GM23248 (cell line): ENCODE results near the gene UBE2D4. TPM values are rescaled to one million over a fixed set of nuclear protein-coding genes. Genes with fewer than 3 reads are reported as not detected.

Experiments used
- DNase-seq: peaks from one replicate; pipeline ENCODE4 v3.0.0-alpha.2; 2015
- H2AFZ ChIP-seq: fragments of 200-600 bp; sonication (generic); 2 replicates; pipeline ENCODE4 v1.6.1; 2016; ENCODE audit warnings: antibody characterized with exemption
- H3F3A ChIP-seq: fragments of 200-600 bp; sonication (generic); 2 replicates; pipeline ENCODE4 v1.6.1; 2016; ENCODE audit warnings: mild to moderate bottlenecking, antibody characterized with exemption, mixed run types; ENCODE audit not compliant: insufficient read depth
- H3K27ac ChIP-seq: fragments of 200-600 bp; sonication (generic); 2 replicates; pipeline ENCODE4 v1.5.1; 2016; ENCODE audit warnings: mild to moderate bottlenecking
- H3K27me3 ChIP-seq: fragments of 200-600 bp; sonication (generic); replicated peaks from 2 replicates; pipeline ENCODE4 v1.6.1; 2016; ENCODE audit warnings: mild to moderate bottlenecking; ENCODE audit not compliant: insufficient read depth
- H3K36me3 ChIP-seq: fragments of 200-600 bp; sonication (generic); 2 replicates; pipeline ENCODE4 v1.6.1; 2016; ENCODE audit warnings: low read depth, mild to moderate bottlenecking
- H3K4me1 ChIP-seq: fragments of 200-600 bp; sonication (generic); 2 replicates; pipeline ENCODE4 v1.6.1; 2016; ENCODE audit warnings: mild to moderate bottlenecking; ENCODE audit not compliant: insufficient read depth
- H3K4me2 ChIP-seq: fragments of 200-600 bp; sonication (generic); one replicate; pipeline ENCODE4 v1.6.1; 2016; ENCODE audit warnings: mild to moderate bottlenecking; ENCODE audit not compliant: unreplicated experiment
- H3K4me3 ChIP-seq: fragments of 200-600 bp; sonication (generic); 2 replicates; pipeline ENCODE4 v1.5.1; 2016; ENCODE audit warnings: mild to moderate bottlenecking
- H3K79me2 ChIP-seq: fragments of 200-600 bp; sonication (generic); 2 replicates; pipeline ENCODE4 v1.6.1; 2016; ENCODE audit warnings: mild to moderate bottlenecking; ENCODE audit not compliant: insufficient read depth
- H3K9ac ChIP-seq: fragments of 200-600 bp; sonication (generic); 2 replicates; pipeline ENCODE4 v1.6.1; 2016; ENCODE audit warnings: mild to moderate bottlenecking
- H3K9me2 ChIP-seq: fragments of 200-600 bp; sonication (generic); 2 replicates; pipeline ENCODE4 v1.6.1; 2016; ENCODE audit warnings: mixed run types, mild to moderate bottlenecking, moderate library complexity; ENCODE audit not compliant: insufficient read depth
- H3K9me3 ChIP-seq: fragments of 200-600 bp; sonication (generic); one replicate; pipeline ENCODE4 v1.6.1; 2017; ENCODE audit warnings: low read depth
- H4K20me1 ChIP-seq: fragments of 200-600 bp; sonication (generic); 2 replicates; pipeline ENCODE4 v1.6.0; 2016; ENCODE audit not compliant: insufficient read depth
- EZH2 ChIP-seq: fragments of 200-600 bp; sonication (generic); IDR thresholded peaks from 2 replicates; pipeline ENCODE4 v1.6.1; 2018; ENCODE audit warnings: antibody characterized with exemption, mild to moderate bottlenecking; ENCODE audit not compliant: insufficient read depth, poor library complexity, severe bottlenecking
- EZH2phosphoT487 ChIP-seq: fragments of 200-600 bp; sonication (generic); IDR thresholded peaks from 2 replicates; pipeline ENCODE4 v1.6.1; 2018; ENCODE audit warnings: antibody characterized with exemption, moderate library complexity, mild to moderate bottlenecking, low read depth; ENCODE audit not compliant: insufficient read depth
- WGBS, 2 experiments: methylation state at CpG; one replicate each; pipeline ENCODE4 v1.1.6; 2015 to 2017; ENCODE audit warnings: low lambda C conversion rate in 2 of 2, low coverage in 1 of 2; ENCODE audit errors: missing lambda C conversion rate in 2 of 2; 5-methylcytosine and 5-hydroxymethylcytosine counted together
- in situ Hi-C: fragments of 300-500 bp; cut with MboI; formaldehyde crosslinking; loops from 2 replicates; pipeline ENCODE4 v1.15.0; 2020
- polyA plus RNA-seq: library from polyadenylated mRNA; unstranded; fragments of >200 nt; fragmentation: Nextera tagmentation; extraction: Ambion mirVana; gene quantifications from 2 replicates; pipeline ENCODE4 v1.2.1, GENCODE V29; 2016
- total RNA-seq: library from RNA; depleted of rRNA; stranded (reverse); fragments of >200 nt; shearing (Covaris generic); gene quantifications from 2 replicates; pipeline ENCODE4 v1.2.3, GENCODE V29; 2014

The UBE2D4 gene
- total and polyA plus RNA-seq, 2 experiments from 2014 or later, result 20.5 to 21.7 TPM

DNA sequence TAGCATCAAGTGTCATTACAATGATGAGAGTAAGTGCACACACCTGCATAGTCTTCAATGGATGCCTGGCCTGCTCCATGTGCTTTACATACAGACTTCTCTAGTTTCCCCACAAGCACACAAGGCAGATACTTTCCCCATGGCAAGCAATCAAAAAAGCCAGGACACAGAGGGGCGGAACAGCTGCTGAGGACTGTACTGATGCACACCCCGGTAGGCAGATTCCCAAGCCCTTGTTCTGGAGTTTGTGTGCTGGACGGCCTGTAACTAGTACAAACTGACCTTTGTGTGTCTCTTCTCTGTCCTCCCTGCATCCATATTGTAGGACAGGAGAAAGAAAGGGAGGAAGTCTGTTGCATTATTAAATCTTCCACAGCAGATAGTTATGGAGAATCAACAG lies 25.8 kb downstream of the UBE2D4 start:
- DNase-seq, result no peak
- no peak overlapping the region for H2AFZ ChIP-seq
- H3K4me1 ChIP-seq, result no peaks in the 10 kb centered on the region
- H3K9me3 ChIP-seq, result no peaks in the 10 kb centered on the region
- H3K4me2 ChIP-seq, result no peak overlapping the region
- no peaks in the 10 kb centered on the region for H3F3A ChIP-seq
- no peaks in the 10 kb centered on the region for H3K27me3 ChIP-seq
- no peaks in the 10 kb centered on the region for H3K79me2 ChIP-seq
- in situ Hi-C loops, result no loop called here
- H4K20me1 ChIP-seq, result no peaks in the 10 kb centered on the region
- TF ChIP-seq EZH2, result no peak
- no peak for TF ChIP-seq EZH2phosphoT487
- H3K9ac ChIP-seq, result no peak overlapping the region
- no peak overlapping the region for H3K4me3 ChIP-seq
- WGBS, 2 experiments, result 86 to 91% methylated on average over 3 of the region's 3 CpGs
- no peak overlapping the region for H3K27ac ChIP-seq
- no peaks in the 10 kb centered on the region for H3K9me2 ChIP-seq
- no peaks in the 10 kb centered on the region; the same call in 1 of the 2 replicates for H3K36me3 ChIP-seq

- Histone ChIP-seq H3K9ac (no peak overlapping the region), H3K36me3 (no peaks in the 10 kb centered on the region; the same call in 1 of the 2 replicates), H2AFZ (no peak overlapping the region), H3K4me2 (no peak overlapping the region), H4K20me1 (no peaks in the 10 kb centered on the region), H3K4me1 (no peaks in the 10 kb centered on the region), H3K9me3 (no peaks in the 10 kb centered on the region), H3K27me3 (no peaks in the 10 kb centered on the region), H3K79me2 (no peaks in the 10 kb centered on the region), H3K9me2 (no peaks in the 10 kb centered on the region), H3F3A (no peaks in the 10 kb centered on the region), H3K4me3 (no peak overlapping the region), H3K27ac (no peak overlapping the region)
- no peak for TF ChIP-seq EZH2
- TF ChIP-seq EZH2phosphoT487, result no peak
- in situ Hi-C loops, result no loop called here
- WGBS, 2 experiments, result 91% methylated on average over 5 of the region's 5 CpGs
- DNase-seq, result no peak
Observed at GRCh38 chr7:43953071-43953470, 26.8 kb downstream of the UBE2D4 start.

DNA sequence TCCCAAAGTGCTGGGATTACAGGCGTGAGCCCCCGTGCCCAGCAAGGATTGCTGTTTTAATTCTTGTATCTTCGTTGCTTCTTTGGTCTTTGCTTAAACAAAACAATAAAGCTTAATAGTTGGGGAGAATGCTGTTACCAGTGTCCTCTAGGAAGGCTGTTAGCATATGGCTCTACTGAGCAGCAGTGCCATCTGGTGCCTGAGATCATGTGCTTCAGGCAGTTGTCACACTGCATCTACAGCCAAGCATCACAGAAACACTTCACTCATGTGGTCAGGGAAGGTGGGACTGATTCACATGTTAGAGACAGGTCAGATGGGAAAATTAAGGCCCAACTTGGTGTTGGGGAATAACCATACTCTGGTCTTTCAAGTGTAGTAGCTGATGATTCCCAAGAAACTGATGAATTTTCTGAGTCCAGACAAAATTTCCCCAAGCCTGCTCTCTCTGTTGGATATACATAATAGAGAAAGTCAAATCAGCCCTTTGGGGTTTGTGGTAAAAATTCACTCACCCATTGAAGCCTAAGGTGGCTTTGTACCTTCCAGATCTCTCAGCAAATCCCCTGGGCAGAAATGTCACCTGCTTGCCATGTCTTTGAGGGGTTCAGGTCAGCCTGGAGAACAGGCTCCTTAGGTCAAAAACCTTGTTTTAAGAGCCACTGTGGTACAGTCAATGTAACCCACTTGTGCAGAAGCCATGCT lies 28.4 kb downstream of the UBE2D4 start:
- Histone ChIP-seq H3K9me2 (no peaks in the 10 kb centered on the region), H2AFZ (no peak overlapping the region), H3K27ac (no peak overlapping the region), H3K4me2 (no peak overlapping the region), H3K79me2 (no peaks in the 10 kb centered on the region), H3K36me3 (no peaks in the 10 kb centered on the region), H3K27me3 (no peaks in the 10 kb centered on the region), H3K4me1 (no peaks in the 10 kb centered on the region), H3K4me3 (no peak overlapping the region), H3F3A (no peaks in the 10 kb centered on the region), H4K20me1 (no peaks in the 10 kb centered on the region), H3K9me3 (no peaks in the 10 kb centered on the region), H3K9ac (no peak overlapping the region)
- DNase-seq, result peak; percentile 77
- TF ChIP-seq EZH2, result no peak
- TF ChIP-seq EZH2phosphoT487, result no peak
- 29 to 32% methylated on average over 3 of the region's 3 CpGs for WGBS, 2 experiments
- in situ Hi-C loops, result no loop called here

DNA sequence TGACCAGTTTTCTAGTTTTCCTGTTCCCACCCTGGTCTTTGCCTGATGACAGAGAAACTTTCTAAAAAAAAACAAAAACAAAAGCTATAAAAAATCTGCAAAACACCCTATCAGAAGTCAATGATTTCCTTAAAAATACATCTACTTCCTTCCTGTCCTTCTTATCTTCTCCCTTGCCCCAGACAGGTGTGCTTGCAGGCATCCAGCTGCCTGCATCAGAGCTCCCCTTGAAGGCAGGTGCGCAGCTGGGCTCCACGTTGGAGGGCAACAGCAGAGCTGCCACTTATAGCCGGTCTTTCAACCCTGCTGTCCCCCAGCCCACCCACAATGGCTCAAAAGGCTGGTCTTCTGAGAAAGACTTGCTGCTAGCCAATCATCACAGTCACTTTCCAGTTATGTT lies 29.8 kb downstream of the UBE2D4 start:
- H3K79me2 ChIP-seq, result no peaks in the 10 kb centered on the region
- no peak overlapping the region for H3K4me2 ChIP-seq
- H2AFZ ChIP-seq, result no peak overlapping the region
- no peak overlapping the region for H3K9ac ChIP-seq
- no peak overlapping the region for H3K27ac ChIP-seq
- H4K20me1 ChIP-seq, result no peaks in the 10 kb centered on the region
- no peaks in the 10 kb centered on the region for H3K27me3 ChIP-seq
- in situ Hi-C loops, result no loop called here
- no peaks in the 10 kb centered on the region for H3K9me2 ChIP-seq
- no peaks in the 10 kb centered on the region for H3F3A ChIP-seq
- H3K4me1 ChIP-seq, result no peaks in the 10 kb centered on the region
- TF ChIP-seq EZH2phosphoT487, result no peak
- TF ChIP-seq EZH2, result no peak
- DNase-seq, result no peak
- no peaks in the 10 kb centered on the region for H3K36me3 ChIP-seq
- H3K4me3 ChIP-seq, result no peak overlapping the region
- no peaks in the 10 kb centered on the region for H3K9me3 ChIP-seq
- WGBS, 2 experiments, result 61 to 73% methylated on average over 3 of the region's 3 CpGs
